KMS-11 (cell line): ENCODE measurements around the gene KRIT1.
"Not testable (repeated sequence)": the region's sequence is repeated elsewhere in the genome, so short reads cannot be mapped to it uniquely, and the experiment has no call there.

Experiments
- H2AFZ ChIP-seq: fragments of 200-600 bp; sonication (generic); 2 replicates; pipeline ENCODE4 v1.6.1; 2016; ENCODE audit warnings: antibody characterized with exemption, mixed run types, low read depth
- H3K27ac ChIP-seq: fragments of 200-600 bp; sonication (generic); 2 replicates; pipeline ENCODE4 v1.6.1; 2016; ENCODE audit warnings: mild to moderate bottlenecking, mixed run types
- H3K27me3 ChIP-seq: fragments of 200-600 bp; sonication (generic); 2 replicates; pipeline ENCODE4 v1.6.1; 2017; ENCODE audit warnings: mild to moderate bottlenecking, low read depth, mixed run types, moderate library complexity; ENCODE audit not compliant: insufficient read depth
- H3K36me3 ChIP-seq: fragments of 200-600 bp; sonication (generic); 2 replicates; pipeline ENCODE4 v1.6.1; 2017; ENCODE audit warnings: mild to moderate bottlenecking, mixed run types; ENCODE audit not compliant: insufficient read depth
- H3K4me1 ChIP-seq: fragments of 200-600 bp; sonication (generic); 2 replicates; pipeline ENCODE4 v1.6.1; 2016; ENCODE audit warnings: mild to moderate bottlenecking, low read depth, mixed run types; ENCODE audit not compliant: poor library complexity, severe bottlenecking
- H3K4me2 ChIP-seq: fragments of 200-600 bp; sonication (generic); 2 replicates; pipeline ENCODE4 v1.7.0; 2016; ENCODE audit warnings: mild to moderate bottlenecking, mixed run types
- H3K4me3 ChIP-seq: fragments of 200-600 bp; sonication (generic); IDR thresholded peaks from 2 replicates; pipeline ENCODE4 v1.6.1; 2017; ENCODE audit warnings: low read depth, low read length, mixed read lengths; ENCODE audit not compliant: insufficient read depth
- H3K79me2 ChIP-seq: fragments of 200-600 bp; sonication (generic); 2 replicates; pipeline ENCODE4 v1.6.1; 2016; ENCODE audit warnings: low read depth, mixed run types; ENCODE audit not compliant: insufficient read depth
- H3K9ac ChIP-seq: fragments of 200-600 bp; sonication (generic); 2 replicates; pipeline ENCODE4 v1.6.1; 2016; ENCODE audit warnings: mild to moderate bottlenecking, mixed run types
- H4K20me1 ChIP-seq: fragments of 200-600 bp; sonication (generic); 2 replicates; pipeline ENCODE4 v1.6.1; 2016; ENCODE audit warnings: mild to moderate bottlenecking, mixed run types; ENCODE audit not compliant: insufficient read depth
- CTCF ChIP-seq: fragments of 200-600 bp; sonication (generic); conservative IDR thresholded peaks from 2 replicates; pipeline ENCODE4 v1.6.1; 2017; ENCODE audit warnings: low read depth, mild to moderate bottlenecking, antibody characterized with exemption, low read length, moderate library complexity, mixed read lengths

Gene KRIT1

GRCh38 chr7:92206672-92207071, 39.0 kb downstream of the KRIT1 start:
- H3K4me1 ChIP-seq: no peaks in the 10 kb centered on the region
- H3K4me3 ChIP-seq: no peak overlapping the region
- H2AFZ ChIP-seq: no peak overlapping the region
- H3K36me3 ChIP-seq: no peaks in the 10 kb centered on the region
- no peak for TF ChIP-seq CTCF
- no peaks in the 10 kb centered on the region for H3K27me3 ChIP-seq
- no peak overlapping the region for H3K27ac ChIP-seq
- no peak overlapping the region for H3K4me2 ChIP-seq
- no peaks in the 10 kb centered on the region for H3K79me2 ChIP-seq
- no peaks in the 10 kb centered on the region for H4K20me1 ChIP-seq
- no peak overlapping the region for H3K9ac ChIP-seq

GRCh38 chr7:92205987-92206386, 39.7 kb downstream of the KRIT1 start:
- H3K27me3 ChIP-seq: no peaks in the 10 kb centered on the region
- TF ChIP-seq CTCF: no peak

GRCh38 chr7:92200791-92201190, 44.9 kb downstream of the KRIT1 start:
- Histone ChIP-seq H3K4me3 (no peak overlapping the region), H3K4me2 (no peak overlapping the region), H3K36me3 (no peaks in the 10 kb centered on the region), H3K4me1 (no peaks in the 10 kb centered on the region), H4K20me1 (no peaks in the 10 kb centered on the region), H3K9ac (no peak overlapping the region), H2AFZ (no peak overlapping the region), H3K27me3 (no peaks in the 10 kb centered on the region), H3K27ac (no peak overlapping the region), H3K79me2 (no peaks in the 10 kb centered on the region)
- TF ChIP-seq CTCF: no peak

More at GRCh38 chr7:92205987-92206386, 39.7 kb downstream of the KRIT1 start:
- Histone ChIP-seq H3K9ac (no peak overlapping the region), H4K20me1 (no peaks in the 10 kb centered on the region), H3K79me2 (no peaks in the 10 kb centered on the region), H3K4me2 (no peak overlapping the region), H2AFZ (no peak overlapping the region), H3K4me3 (no peak overlapping the region), H3K36me3 (no peaks in the 10 kb centered on the region), H3K4me1 (no peaks in the 10 kb centered on the region), H3K27ac (no peak overlapping the region)

- TF ChIP-seq CTCF: no peak
- H3K9ac ChIP-seq: no peak overlapping the region
- no peak overlapping the region for H3K4me2 ChIP-seq
- no peaks in the 10 kb centered on the region for H3K27me3 ChIP-seq
- H2AFZ ChIP-seq: no peak overlapping the region
- H3K4me1 ChIP-seq: no peaks in the 10 kb centered on the region
- H3K27ac ChIP-seq: no peak overlapping the region
- no peaks in the 10 kb centered on the region for H3K36me3 ChIP-seq
- H3K79me2 ChIP-seq: no peaks in the 10 kb centered on the region
- no peak overlapping the region for H3K4me3 ChIP-seq
- H4K20me1 ChIP-seq: no peaks in the 10 kb centered on the region
Measured at GRCh38 chr7:92192326-92192725, 53.4 kb downstream of the KRIT1 start.

DNA sequence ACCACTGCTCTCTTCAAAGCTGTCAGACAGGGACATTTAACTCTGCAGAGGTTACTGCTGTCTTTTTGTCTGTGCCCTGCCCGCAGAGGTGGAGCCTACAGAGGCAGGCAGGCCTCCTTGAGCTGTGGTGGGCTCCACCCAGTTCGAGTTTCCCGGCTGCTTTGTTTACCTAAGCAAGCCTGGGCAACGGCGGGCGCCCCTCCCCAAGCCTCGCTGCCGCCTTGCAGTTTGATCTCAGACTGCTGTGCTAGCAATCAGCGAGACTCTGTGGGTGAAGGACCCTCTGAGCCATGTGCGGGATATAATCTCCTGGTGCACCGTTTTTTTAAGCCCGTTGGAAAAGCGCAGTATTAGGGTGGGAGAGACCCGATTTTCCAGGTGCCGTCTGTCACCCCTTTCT, 56.5 kb downstream of the KRIT1 start:
- H3K9ac ChIP-seq, H3K4me3 ChIP-seq, H3K36me3 ChIP-seq, H3K4me2 ChIP-seq, H4K20me1 ChIP-seq, H3K4me1 ChIP-seq, H2AFZ ChIP-seq, H3K79me2 ChIP-seq, H3K27me3 ChIP-seq, H3K27ac ChIP-seq: not testable (repeated sequence)

GRCh38 chr7:92184294-92184693, 61.4 kb downstream of the KRIT1 start:
- H4K20me1 ChIP-seq, H3K27me3 ChIP-seq, H3K36me3 ChIP-seq, H3K79me2 ChIP-seq, H2AFZ ChIP-seq, H3K27ac ChIP-seq, H3K9ac ChIP-seq, H3K4me3 ChIP-seq, H3K4me2 ChIP-seq, H3K4me1 ChIP-seq: not testable (repeated sequence)
